B cell (primary cell): ENCODE measurements around the gene S100A13. TPM values are rescaled to one million over a fixed set of nuclear protein-coding genes. Genes with fewer than 3 reads are reported as not detected.

ENCODE experiments used
- ATAC-seq: fragments of 200-7000 bp; cut with Tn5 transposase; one replicate; pipeline ENCODE4 v1.10.0; 2021; ENCODE audit warnings: low read depth, mild to moderate bottlenecking, moderate number of reproducible peaks, moderate library complexity
- CTCF ChIA-PET: fragments of 350-600 bp; sonication (Branson Sonifier 250); formaldehyde crosslinking; loops from one replicate; lab custom pipeline; 2021; ENCODE audit warnings: antibody characterized with exemption, inconsistent platforms; lab: Charles Lee
- POLR2A ChIA-PET: fragments of 350-600 bp; sonication (Branson Sonifier 250); formaldehyde crosslinking; loops from one replicate; lab custom pipeline; 2021; ENCODE audit warnings: antibody characterized with exemption; lab: Charles Lee
- DNase-seq: peaks from one replicate; pipeline ENCODE4 v3.0.0; 2013
- H2AFZ ChIP-seq: 2 replicates; pipeline ENCODE4 v1.6.1; 2012; ENCODE audit warnings: mild to moderate bottlenecking, low read depth, low read length; ENCODE audit not compliant: insufficient read depth, poor library complexity, severe bottlenecking
- H3K27ac ChIP-seq, 2 donors: 1 replicate in 1 of 2; 2 replicates in 1 of 2; pipeline ENCODE4 v1.5.1; 2012 to 2013; ENCODE audit warnings: low read length in 2 of 2, mild to moderate bottlenecking in 2 of 2, moderate library complexity in 1 of 2
- H3K27me3 ChIP-seq, 4 experiments: fragments of 200-600 bp in 1 of 4; sonication (generic) in 1 of 4; replicated peaks in 1 of 4; 1 replicate in 2 of 4; 2 replicates in 2 of 4; pipeline versions ENCODE4 v1.6.1 to v1.7.0; 2013 to 2016; ENCODE audit warnings: low read length in 3 of 4, mild to moderate bottlenecking in 2 of 4, mixed read lengths in 1 of 4, moderate library complexity in 1 of 4; ENCODE audit not compliant: insufficient read depth in 4 of 4, control insufficient read depth in 3 of 4; ENCODE audit errors: control extremely low read depth in 1 of 4
- H3K36me3 ChIP-seq, 2 experiments: replicated peaks in 1 of 2; 1 replicate in 1 of 2; 2 replicates in 1 of 2; pipeline versions ENCODE4 v1.6.1 to v1.7.1; 2013; ENCODE audit warnings: low read length in 1 of 2; ENCODE audit not compliant: insufficient read depth in 2 of 2, control insufficient read depth in 1 of 2; ENCODE audit errors: control extremely low read depth in 1 of 2, extremely low read depth in 1 of 2
- H3K4me1 ChIP-seq, 2 donors: fragments of 200-600 bp in 1 of 2; sonication (generic) in 1 of 2; 1 replicate in 1 of 2; 2 replicates in 1 of 2; pipeline versions ENCODE4 v1.5.1 to v1.6.1; 2013 to 2017; ENCODE audit warnings: low read length in 2 of 2; ENCODE audit not compliant: control insufficient read depth in 2 of 2, insufficient read depth in 2 of 2
- H3K4me2 ChIP-seq: replicated peaks from 2 replicates; pipeline ENCODE3; 2012; ENCODE audit warnings: mild to moderate bottlenecking, low read depth, low read length; ENCODE audit not compliant: poor library complexity, severe bottlenecking
- H3K4me3 ChIP-seq, 5 experiments: fragments of 200-600 bp in 1 of 5; sonication (generic) in 1 of 5; 1 replicate in 3 of 5; 2 replicates in 2 of 5; pipeline versions ENCODE4 v1.5.1 to v1.7.0; 2011 to 2016; ENCODE audit warnings: low read length in 4 of 5, mild to moderate bottlenecking in 4 of 5, low read depth in 2 of 5, control low read depth in 1 of 5, moderate library complexity in 1 of 5; ENCODE audit not compliant: insufficient read depth in 1 of 5; ENCODE audit errors: control extremely low read depth in 1 of 5, extremely low read depth in 1 of 5
- H3K79me2 ChIP-seq: fragments of 200-600 bp; sonication (generic); one replicate; pipeline ENCODE4 v1.6.0; 2016; ENCODE audit warnings: low read length; ENCODE audit not compliant: control insufficient read depth, insufficient read depth
- H3K9ac ChIP-seq: fragments of 200-600 bp; sonication (generic); 2 replicates; pipeline ENCODE4 v1.6.1; 2017; ENCODE audit warnings: mild to moderate bottlenecking, low read length, moderate library complexity
- H3K9me3 ChIP-seq, 3 donors: one replicate each; pipeline versions ENCODE4 v1.6.1 to v1.7.1; 2013; ENCODE audit warnings: low read length in 2 of 3; ENCODE audit not compliant: control insufficient read depth in 2 of 3, insufficient read depth in 1 of 3; ENCODE audit errors: control extremely low read depth in 1 of 3
- H4K20me1 ChIP-seq: 2 replicates; pipeline ENCODE4 v1.6.0; 2012; ENCODE audit warnings: mild to moderate bottlenecking, low read length; ENCODE audit not compliant: insufficient read depth, control insufficient read depth, poor library complexity, severe bottlenecking
- H3K27ac Mint-ChIP-seq: one replicate; pipeline ENCODE4 v1.8.0; 2021; ENCODE audit warnings: mixed read lengths
- H3K27me3 Mint-ChIP-seq: one replicate; pipeline ENCODE4 v1.8.0; 2021; ENCODE audit warnings: mixed read lengths
- H3K4me1 Mint-ChIP-seq: one replicate; pipeline ENCODE4 v1.8.0; 2021; ENCODE audit warnings: mixed read lengths
- H3K4me3 Mint-ChIP-seq: one replicate; pipeline ENCODE4 v1.8.0; 2021; ENCODE audit warnings: mixed read lengths
- H3K9me3 Mint-ChIP-seq: one replicate; pipeline ENCODE4 v1.8.0; 2022; ENCODE audit warnings: mixed read lengths; ENCODE audit not compliant: insufficient read depth
- EZH2 ChIP-seq: IDR thresholded peaks from 2 replicates; pipeline ENCODE4 v1.6.1; 2012; ENCODE audit warnings: borderline replicate concordance, low read depth, mild to moderate bottlenecking, moderate library complexity, low read length; ENCODE audit not compliant: insufficient read depth, poor library complexity, severe bottlenecking
- WGBS: methylation state at CpG from one replicate; pipeline ENCODE4 v1.1.5; 2013; ENCODE audit warnings: missing lambda C conversion rate; ENCODE audit not compliant: insufficient coverage; 5-methylcytosine and 5-hydroxymethylcytosine counted together
- intact Hi-C: fragments of 100-400 bp; cut with micrococcal nuclease; formaldehyde crosslinking; loops from one replicate; pipeline ENCODE4 v1.10.0; 2022
- polyA plus RNA-seq: library from polyadenylated mRNA; depleted of rRNA; stranded (reverse); fragments of >200 nt; gene quantifications from 2 replicates; pipeline ENCODE4 v1.2.3, GENCODE V29; 2012
- total RNA-seq, 2 donors: library from RNA; stranded (reverse); fragments of 120-200 nt in 1 of 2; gene quantifications; 1 replicate in 1 of 2; 2 replicates in 1 of 2; pipeline versions ENCODE4 v1.2.3 to v1.2.4, GENCODE V29; 2013 to 2022
- TF ChIP-seq, protein P1 (sequence below): fragments of 200-600 bp; IDR thresholded peaks from one replicate; pipeline ENCODE4 v1.8.0; 2022; ENCODE audit warnings: antibody characterized with exemption, mild to moderate bottlenecking

S100A13 gene
- total and polyA plus RNA-seq, 2 donors (not counting 1 experiment from before 2014, with no cell fraction given): 9.8 to 17.8 TPM

DNA sequence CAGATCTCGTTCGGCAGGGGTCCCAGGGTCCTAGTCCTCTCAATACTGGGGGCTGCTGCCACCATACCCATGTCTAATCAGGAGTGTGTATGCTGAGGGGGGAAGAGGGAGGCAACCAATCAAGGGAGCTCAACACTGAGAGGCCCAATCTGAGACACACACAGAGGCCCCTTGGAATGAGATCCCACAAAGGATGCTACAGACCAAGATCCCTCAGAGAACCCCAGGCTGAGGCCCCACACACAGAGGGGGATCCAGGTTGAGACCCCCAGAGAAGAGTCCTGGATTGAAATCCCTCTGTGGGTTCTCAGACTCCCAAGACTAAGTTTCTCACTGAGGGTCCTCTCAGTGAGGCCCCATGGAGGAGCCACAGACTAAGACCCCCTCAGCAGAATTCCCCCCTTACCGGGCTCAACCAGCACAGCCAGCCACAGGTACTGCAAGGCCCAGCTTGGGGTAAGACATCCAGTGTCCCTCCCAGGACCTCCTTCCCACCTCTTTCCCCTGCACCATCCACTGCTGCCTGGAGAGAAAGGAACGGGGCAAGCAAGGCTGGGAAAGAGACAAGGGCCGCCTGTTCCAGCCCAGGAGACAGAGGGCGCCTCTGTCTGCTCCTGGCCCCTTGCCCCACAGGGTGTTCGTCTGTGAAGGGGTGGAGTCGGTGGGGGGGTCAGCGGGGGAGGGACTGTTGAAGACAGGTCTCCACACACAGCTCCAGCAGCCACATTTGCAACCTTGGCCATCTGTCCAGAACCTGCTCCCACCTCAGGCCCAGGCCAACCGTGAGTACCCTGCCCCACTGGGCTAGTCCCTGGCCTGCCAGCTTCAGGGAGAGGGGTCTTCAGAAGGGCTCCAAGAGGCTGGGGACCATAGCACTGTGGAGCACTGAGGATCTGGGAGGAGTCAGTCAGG lies 666 bp upstream of the S100A13 start, which contains the start of gene S100A1:
Gene S100A1, plus strand, starts transcription at position 720 of the 912 bp plus-strand sequence. CDS start 2,088 bp downstream, outside the sequence.
- 75% methylated on average over 2 of the region's 10 CpGs for WGBS
- Histone ChIP-seq H3K79me2 (no peaks in the 10 kb centered on the region), H4K20me1 (no peaks in the 10 kb centered on the region), H3K4me1 (peaks cover 9 to 26% of the 10 kb centered on the region in 2 donors), H3K9ac (peak within 1 kb of the TSS; percentile 51), H3K27me3 (peaks cover 0 to 4% (median 0%) of the 10 kb centered on the region in 4 experiments), H2AFZ (peak within 1 kb of the TSS; percentile 70), H3K27ac (no peak within 1 kb of the TSS), H3K36me3 (no peaks in the 10 kb centered on the region), H3K4me3 (peak within 1 kb of the TSS in 3 of 5 experiments; percentile 19 to 44 (median 37)), H3K4me2 (peak within 1 kb of the TSS; percentile 56), H3K9me3 (no peaks in the 10 kb centered on the region)
- ChIA-PET CTCF (interaction anchor here (0.7 to 3.4 kb wide), 4 partner anchors 14 to 117 kb away, joined by 3 to 26 read pairs (median 4); no protein-coding TSS in a partner anchor), POLR2A (interaction anchor here (0.6 to 1.2 kb wide), 2 partner anchors 32 to 362 kb away, joined by 4 read pairs; partner anchors contain the start of gene RPS27)
- DNase-seq: no peak
- no peaks in the 10 kb centered on the region for H3K9me3 Mint-ChIP-seq
- no peaks in the 10 kb centered on the region for H3K27me3 Mint-ChIP-seq
- peaks cover 19% of the 10 kb centered on the region for H3K4me1 Mint-ChIP-seq
- H3K27ac Mint-ChIP-seq: peak within 1 kb of the TSS; percentile 46
- intact Hi-C loops: no loop called here
- TF ChIP-seq, protein P1, sequence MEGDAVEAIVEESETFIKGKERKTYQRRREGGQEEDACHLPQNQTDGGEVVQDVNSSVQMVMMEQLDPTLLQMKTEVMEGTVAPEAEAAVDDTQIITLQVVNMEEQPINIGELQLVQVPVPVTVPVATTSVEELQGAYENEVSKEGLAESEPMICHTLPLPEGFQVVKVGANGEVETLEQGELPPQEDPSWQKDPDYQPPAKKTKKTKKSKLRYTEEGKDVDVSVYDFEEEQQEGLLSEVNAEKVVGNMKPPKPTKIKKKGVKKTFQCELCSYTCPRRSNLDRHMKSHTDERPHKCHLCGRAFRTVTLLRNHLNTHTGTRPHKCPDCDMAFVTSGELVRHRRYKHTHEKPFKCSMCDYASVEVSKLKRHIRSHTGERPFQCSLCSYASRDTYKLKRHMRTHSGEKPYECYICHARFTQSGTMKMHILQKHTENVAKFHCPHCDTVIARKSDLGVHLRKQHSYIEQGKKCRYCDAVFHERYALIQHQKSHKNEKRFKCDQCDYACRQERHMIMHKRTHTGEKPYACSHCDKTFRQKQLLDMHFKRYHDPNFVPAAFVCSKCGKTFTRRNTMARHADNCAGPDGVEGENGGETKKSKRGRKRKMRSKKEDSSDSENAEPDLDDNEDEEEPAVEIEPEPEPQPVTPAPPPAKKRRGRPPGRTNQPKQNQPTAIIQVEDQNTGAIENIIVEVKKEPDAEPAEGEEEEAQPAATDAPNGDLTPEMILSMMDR: no peak
- TF ChIP-seq EZH2: no peak
- no peak for ATAC-seq
- H3K4me3 Mint-ChIP-seq: peak within 1 kb of the TSS; percentile 49
